HG03558 (cell line): ENCODE measurements around the gene SOHLH1.
"Not testable (repeated sequence)": the region's sequence is repeated elsewhere in the genome, so short reads cannot be mapped to it uniquely, and the experiment has no call there.

Source experiments
- ATAC-seq: cut with Tn5 transposase; IDR thresholded peaks from one replicate; pipeline ENCODE4 v1.9.1; 2021; ENCODE audit warnings: moderate number of reproducible peaks; ENCODE audit not compliant: unreplicated experiment; ENCODE audit errors: extremely low read depth

The SOHLH1 gene

GRCh38 chr9:135687216-135687615 lies 12.1 kb downstream of the SOHLH1 start:
- ATAC-seq, result no peak

GRCh38 chr9:135684691-135685090 lies 14.6 kb downstream of the SOHLH1 start:
- no peak for ATAC-seq

DNA sequence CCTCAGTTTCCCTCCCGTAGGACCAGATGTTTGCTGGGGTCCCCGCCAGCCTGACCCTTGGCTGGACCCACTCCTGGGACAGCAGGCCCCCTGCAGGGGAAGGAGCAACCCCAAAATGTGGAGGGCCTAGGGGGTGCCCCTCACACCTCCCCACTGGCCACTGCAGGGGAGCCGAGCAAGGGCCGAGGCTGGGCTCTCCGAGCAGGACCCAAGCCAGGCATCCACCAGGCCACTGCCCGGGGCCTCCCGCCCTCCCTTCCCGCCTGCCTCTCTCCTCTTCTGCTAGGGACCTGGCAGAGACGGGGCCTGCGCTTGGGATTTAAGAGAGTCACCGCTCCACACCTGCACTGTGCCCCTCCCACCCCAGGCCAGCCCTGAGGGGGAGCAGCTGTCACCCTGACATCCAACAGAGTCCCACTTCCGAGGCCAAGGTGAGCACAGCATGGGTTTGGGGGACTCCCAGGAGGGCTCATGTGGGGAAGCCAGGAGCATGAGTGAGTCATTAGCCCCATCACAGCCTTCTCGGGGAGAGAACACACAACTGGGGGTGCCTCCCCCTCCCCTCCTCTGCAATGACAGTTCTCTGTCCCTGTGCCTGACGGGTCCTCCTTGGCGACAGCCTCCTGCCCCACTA lies 15.8 kb downstream of the SOHLH1 start:
- no peak for ATAC-seq

DNA sequence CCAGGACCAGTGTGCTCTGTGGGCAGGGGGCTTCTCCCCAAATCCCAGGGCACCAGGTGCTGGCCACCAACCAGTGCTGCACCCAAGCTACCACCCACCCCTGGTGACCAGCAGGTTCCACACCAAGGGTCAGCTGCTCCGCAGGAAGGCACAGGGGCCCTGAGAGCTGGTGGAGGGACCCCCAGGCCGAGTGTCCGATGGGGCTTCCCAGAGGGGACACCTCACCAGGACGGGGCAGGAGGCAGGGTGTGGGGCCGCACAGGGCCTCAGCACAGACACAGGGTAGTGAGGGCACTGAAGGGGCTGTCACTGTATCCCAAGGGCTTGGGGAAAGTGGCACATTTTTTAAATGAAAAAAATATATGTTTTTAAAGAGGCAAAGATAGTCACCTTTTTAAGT lies 18.1 kb downstream of the SOHLH1 start:
- no peak for ATAC-seq

GRCh38 chr9:135680056-135680455 lies 19.2 kb downstream of the SOHLH1 start:
- ATAC-seq, result no peak

- no peak for ATAC-seq
Measured at GRCh38 chr9:135678236-135679017, 20.9 kb downstream of the SOHLH1 start.

DNA sequence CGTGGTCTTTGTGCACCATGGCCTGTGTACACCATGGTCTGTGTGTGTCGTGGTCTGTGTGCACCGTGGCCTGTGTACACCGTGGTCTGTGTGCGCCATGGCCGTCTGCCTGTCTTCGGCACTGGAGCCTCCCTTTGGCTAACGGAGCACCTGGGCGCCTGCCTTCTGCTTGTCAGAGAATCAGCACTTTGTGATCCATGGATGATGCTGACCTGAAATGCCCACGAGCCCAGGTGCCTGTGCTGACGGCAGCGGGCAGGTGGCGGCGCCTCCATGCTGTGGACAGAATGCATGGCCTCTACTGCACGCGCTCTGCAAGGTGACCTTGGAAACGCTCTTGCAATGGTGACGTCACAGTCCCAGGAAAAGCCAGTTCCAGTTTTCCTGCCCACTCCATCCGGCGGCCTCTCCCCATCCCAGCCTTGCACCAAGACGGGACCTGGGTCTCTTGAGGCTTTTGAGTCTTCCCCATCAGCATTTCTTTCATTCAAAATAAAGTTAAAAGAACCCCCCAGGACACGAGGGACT lies 21.6 kb downstream of the SOHLH1 start:
- ATAC-seq, result no peak

- no peak for ATAC-seq
Measured at GRCh38 chr9:135676891-135677290, 22.4 kb downstream of the SOHLH1 start.

DNA sequence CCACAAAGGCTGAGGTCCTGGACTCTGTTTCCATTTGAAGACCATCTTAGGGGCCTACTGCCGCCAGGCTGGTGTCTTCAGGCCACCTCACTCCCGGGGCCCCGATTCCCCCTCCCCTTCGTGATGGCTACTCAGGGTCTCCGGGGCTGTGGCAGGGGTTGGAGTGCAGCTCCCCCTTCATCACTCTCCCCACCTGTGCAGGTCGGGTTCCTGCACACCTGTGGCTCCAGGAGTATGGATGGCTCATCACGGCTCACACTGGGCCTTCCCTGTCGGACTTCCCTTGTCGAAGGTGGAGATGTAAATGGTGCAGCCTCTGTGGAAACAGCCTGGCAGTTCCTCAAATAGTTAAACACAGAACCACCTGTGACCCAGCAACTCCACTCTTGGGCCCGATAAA lies 24.3 kb downstream of the SOHLH1 start:
- ATAC-seq, result no peak

DNA sequence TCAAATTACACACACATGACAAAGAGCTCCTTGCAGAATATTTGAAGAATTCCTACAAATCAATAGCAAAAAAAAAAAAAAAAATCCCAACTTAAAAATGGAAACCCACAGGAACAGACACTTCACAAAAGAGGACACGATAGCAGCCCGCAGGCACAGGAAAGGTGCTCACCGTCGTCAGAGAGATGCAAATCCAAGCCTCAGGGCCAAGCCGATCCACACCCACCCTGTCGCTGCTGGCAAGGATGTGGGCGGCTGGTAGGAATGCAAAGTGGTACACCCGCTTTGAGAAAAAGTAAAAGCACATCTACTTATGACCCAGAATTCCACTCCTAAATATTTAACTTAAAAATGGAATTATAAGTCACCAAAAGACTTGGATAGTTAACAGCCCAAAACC lies 25.3 kb downstream of the SOHLH1 start:
- ATAC-seq, result no peak

DNA sequence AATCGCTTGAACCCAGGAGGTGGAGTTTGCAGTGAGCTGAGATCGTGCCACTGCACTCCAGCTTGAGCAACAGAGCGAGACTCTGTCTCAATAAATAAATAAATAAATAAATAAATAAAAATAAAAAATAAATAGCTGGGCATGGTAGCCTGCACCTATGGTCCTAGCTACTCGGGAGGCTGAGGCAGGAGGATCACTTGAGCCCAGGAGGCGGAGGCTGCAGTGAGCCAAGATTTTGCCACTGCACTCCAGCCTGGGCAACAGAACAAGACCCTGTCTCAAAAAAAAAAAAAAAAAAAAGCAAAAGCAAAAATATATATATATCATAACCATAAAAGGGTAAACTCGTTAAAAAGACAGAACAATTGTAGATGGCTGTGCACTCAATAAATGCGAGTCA lies 26.5 kb downstream of the SOHLH1 start:
- ATAC-seq, result not testable (repeated sequence)

- ATAC-seq, result no peak
Measured at GRCh38 chr9:135671591-135672041, 27.7 kb downstream of the SOHLH1 start.

GRCh38 chr9:135670721-135671590 lies 28.3 kb downstream of the SOHLH1 start:
- no peak for ATAC-seq

DNA sequence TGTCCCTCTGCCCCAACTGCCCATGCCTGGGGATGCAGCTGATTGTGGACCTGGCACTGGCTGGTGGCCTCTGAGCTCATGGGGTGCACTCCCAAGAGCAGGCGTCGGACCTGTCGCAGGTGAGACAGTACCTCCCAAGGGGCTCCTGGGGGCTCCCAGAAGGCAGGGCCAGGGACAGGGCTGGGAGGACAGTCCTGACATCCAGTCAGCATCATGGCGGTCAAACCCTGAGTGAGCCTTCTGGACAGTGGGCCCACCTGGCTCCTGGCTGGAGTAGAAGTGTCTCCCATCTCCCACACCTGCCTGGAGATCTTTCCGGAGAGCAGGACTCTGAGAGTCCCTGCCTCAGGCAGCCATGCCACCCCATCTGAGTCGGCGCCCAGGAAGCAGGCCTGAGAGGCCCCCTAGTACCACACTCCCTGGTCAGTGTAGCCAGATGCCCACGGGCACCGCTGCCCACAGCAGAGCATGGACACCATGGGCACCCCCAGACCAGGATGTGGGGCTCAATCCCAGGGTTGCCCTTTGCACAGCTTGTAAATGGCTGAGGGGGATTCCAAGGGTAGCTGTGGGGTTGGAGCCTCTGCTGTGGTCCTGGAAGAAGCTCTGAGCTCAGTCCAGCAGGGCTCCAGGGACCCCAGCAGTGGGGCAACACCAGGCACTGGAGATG lies 29.5 kb downstream of the SOHLH1 start:
- ATAC-seq, result no peak

DNA sequence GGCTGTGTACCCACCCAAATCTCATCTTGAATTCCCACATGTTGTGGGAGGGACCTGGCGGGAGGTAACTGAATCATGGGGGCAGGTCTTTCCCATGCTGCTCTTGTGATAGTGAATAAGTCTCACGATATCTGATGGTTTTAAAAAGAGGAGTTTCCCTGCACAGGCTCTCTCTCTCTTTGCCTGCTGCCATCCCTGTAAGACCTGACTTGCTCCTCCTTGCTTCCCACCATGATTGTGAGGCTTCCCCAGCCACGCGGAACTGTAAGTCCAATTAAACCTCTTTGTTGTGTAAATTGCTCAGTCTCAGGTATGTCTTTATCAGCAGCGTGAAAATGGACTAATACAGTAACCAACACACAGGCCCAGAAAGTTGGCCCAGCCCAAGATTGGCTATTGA lies 30.3 kb downstream of the SOHLH1 start:
- not testable (repeated sequence) for ATAC-seq

DNA sequence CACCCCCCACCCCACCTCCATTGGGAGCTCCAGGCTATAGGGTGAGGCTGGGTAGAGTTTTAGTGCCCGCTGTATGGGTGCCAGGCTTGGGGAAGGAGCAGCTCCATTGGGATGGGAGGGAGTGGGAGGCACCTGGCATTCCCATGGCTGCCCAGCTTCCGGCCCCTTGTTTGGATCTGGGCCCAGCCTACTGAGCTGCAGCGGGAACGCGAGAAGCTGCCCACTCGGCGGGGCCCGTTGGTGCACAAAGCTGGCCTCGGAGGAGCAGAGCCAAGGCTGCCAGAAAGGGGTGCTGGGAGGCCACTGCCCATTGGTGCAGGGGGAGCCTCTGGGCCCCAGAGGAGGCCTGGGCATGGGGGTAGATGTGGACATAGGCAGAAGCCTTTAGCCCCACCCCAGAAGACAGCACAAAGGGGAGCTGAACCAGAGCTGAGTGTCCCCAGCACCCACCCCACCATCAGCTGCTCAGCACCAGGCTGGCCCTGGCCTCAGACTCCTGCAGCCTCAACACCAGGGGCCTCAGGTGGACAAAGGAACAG lies 31.7 kb downstream of the SOHLH1 start:
- no peak for ATAC-seq

DNA sequence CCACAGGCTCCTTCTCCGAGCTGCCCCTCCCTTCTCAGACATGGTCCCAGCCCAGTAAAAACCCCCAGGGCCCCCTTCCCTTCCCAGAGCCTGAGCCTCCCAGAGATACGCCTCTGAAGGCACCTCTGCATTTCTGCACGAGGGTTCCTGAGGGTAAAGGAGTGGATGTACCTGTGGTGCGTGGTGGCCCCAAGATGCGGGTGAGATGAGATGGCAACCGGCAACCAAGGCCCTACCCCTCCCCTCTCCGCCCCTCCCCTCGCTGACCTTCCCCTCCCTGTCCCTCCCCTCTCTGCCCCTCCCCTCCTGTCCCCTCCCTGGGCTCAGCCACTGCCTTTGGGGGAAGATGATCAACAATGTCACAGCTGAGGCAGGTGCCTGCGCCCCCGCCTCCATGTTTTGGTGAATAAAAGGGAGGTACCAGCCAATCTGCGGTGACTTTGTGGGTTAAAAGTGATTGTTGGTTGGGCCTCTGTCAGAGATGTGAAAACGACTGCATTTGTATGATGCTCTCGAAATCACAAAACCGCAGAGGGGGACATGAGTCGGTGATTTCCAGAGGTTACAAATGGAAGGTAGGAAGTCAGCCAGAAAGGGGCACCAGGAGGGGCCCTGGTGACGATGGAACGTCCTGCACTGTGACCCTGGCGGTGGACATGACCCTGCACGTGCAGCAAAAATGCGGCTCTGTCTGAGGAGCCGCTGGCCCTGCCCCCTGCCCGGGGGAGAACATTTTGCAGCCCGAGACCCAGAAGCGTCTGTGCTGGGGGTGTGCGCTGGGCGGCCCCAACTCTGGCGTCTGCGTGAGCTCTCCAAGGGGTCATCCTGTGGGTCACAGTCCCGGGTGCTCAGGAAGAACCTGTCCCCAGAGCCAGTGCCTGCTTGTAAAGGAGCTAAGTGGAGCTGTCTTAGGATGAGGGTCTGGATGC lies 32.5 kb downstream of the SOHLH1 start:
- no peak for ATAC-seq

DNA sequence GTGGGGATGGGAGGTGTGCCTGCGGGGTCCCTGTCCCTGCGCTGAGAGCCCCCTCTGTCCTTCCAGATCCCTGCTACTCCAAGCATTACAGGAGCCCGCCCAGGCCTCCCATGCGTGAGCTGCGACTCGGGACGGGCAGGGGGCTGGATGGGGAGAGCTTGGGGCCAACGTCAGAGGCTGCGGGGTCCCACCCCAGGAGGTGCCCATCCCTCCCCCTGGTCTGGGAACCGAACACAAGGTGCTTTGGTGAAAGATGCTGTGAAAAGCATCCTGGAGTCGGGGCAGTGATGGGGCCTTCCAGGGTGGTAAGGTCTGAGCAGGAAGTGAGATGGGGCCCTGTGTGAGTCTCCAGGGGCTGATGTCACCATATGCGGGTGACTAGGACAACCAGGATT lies 33.5 kb downstream of the SOHLH1 start:
- no peak for ATAC-seq
